GM13976 (cell line): ENCODE results near the gene MAX.

Source experiments
- DNase-seq: peaks from one replicate; pipeline ENCODE4 v3.0.0; 2012; ENCODE audit warnings: low spot score
- CTCF ChIP-seq: IDR thresholded peaks from 2 replicates; pipeline ENCODE4 v1.5.1; 2012; ENCODE audit warnings: borderline replicate concordance, mild to moderate bottlenecking; ENCODE audit not compliant: insufficient read depth; ENCODE audit errors: extremely low read depth, missing control alignments, control extremely low read depth
- in situ Hi-C: fragments of 300-500 bp; cut with MboI; formaldehyde crosslinking; loops from one replicate; pipeline ENCODE4 v1.12.0; 2022; ENCODE audit warnings: low sequenced_read_pairs, mixed read lengths, inconsistent platforms; ENCODE audit not compliant: unreplicated experiment

Gene MAX

GRCh38 chr14:65069874-65070413 lies 32.4 kb downstream of the MAX start:
- DNase-seq = no peak
- in situ Hi-C loops = no loop called here
- TF ChIP-seq CTCF = no peak

GRCh38 chr14:65065719-65066118 lies 36.6 kb downstream of the MAX start:
- TF ChIP-seq CTCF = no peak
- no peak for DNase-seq
- in situ Hi-C loops = no loop called here

GRCh38 chr14:65062096-65063075 lies 39.9 kb downstream of the MAX start:
- no peak for TF ChIP-seq CTCF
- in situ Hi-C loops = no loop called here
- no peak for DNase-seq

GRCh38 chr14:65057695-65058094 lies 44.6 kb downstream of the MAX start:
- no peak for DNase-seq
- in situ Hi-C loops = no loop called here
- no peak for TF ChIP-seq CTCF

GRCh38 chr14:65054471-65055085 lies 47.7 kb downstream of the MAX start:
- in situ Hi-C loops = no loop called here
- TF ChIP-seq CTCF = no peak
- no peak for DNase-seq

- in situ Hi-C loops = no loop called here
- no peak for TF ChIP-seq CTCF
- no peak for DNase-seq
These were observed 48.9 kb downstream of the MAX start for GRCh38 chr14:65053466-65053865.
